HG03432 (cell line): ENCODE measurements around the gene IFIT3.
"Not testable (repeated sequence)": the region's sequence is repeated elsewhere in the genome, so short reads cannot be mapped to it uniquely, and the experiment has no call there.

ENCODE experiments used
- ATAC-seq: cut with Tn5 transposase; IDR thresholded peaks from one replicate; pipeline ENCODE4 v1.9.1; 2021; ENCODE audit warnings: mild to moderate bottlenecking, moderate library complexity; ENCODE audit not compliant: unreplicated experiment

IFIT3 gene

DNA sequence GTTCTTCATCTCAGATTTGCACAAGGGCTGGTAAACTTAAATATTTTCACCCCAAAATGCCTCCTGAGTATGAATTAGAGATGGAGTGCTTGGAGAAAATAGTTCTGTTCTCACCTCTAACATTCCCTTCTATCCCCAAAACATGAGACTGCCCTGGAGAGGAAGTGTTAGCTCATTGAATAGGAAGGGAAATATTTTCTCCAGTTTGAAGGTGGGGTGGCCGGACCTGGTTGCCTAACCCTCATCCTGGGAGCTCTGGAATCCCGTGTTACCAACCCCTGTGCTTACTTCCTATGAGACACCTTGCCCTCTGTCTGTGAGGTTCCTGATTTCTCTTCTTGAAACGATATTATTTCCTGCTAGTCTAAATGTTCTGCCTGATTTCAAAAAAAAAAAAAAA, 25.2 kb upstream of the IFIT3 start:
- ATAC-seq: no peak

- no peak for ATAC-seq
These were observed 24.6 kb upstream of the IFIT3 start for GRCh38 chr10:89303161-89303560.

- ATAC-seq: no peak
These were observed 23.8 kb upstream of the IFIT3 start for GRCh38 chr10:89304026-89304425.

DNA sequence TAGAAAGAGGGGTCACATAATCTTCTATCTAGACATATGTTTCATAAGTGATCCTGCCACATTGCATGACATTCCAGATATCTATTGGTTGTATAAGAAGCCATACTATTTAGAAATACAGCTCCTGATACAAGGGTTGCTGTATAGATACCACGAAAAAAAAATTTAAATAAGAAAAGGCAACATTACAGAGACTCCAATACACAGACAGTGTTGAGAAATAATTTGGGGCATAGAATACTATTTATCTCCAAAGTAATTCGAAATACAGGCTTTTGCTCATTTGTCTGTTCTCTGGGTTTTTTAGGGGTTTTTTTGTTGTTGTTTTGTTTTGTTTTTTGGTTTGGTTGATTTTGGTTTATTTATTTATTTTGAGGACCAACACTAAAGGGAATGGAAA, 23.4 kb upstream of the IFIT3 start:
- ATAC-seq: no peak

DNA sequence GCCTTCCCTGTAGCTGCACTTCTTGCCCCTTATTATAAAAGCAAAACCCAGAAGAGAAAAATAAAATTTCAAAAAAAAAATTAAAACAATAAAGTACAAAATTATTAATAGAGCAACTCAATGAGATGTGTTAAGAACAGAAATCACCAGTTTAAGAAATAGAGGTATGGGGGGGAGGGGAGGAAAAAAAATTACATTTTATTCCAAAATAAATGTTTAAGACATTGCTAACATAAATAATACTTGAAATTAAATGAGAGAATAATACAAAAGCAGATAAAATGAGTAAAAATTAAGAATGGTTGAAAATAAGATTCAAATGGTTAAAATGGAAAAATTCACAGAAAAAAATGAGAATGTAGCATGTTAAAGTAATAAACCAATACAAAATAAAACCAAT, 22.9 kb upstream of the IFIT3 start:
- ATAC-seq: no peak

GRCh38 chr10:89305766-89306433, 21.9 kb upstream of the IFIT3 start:
- no peak for ATAC-seq

DNA sequence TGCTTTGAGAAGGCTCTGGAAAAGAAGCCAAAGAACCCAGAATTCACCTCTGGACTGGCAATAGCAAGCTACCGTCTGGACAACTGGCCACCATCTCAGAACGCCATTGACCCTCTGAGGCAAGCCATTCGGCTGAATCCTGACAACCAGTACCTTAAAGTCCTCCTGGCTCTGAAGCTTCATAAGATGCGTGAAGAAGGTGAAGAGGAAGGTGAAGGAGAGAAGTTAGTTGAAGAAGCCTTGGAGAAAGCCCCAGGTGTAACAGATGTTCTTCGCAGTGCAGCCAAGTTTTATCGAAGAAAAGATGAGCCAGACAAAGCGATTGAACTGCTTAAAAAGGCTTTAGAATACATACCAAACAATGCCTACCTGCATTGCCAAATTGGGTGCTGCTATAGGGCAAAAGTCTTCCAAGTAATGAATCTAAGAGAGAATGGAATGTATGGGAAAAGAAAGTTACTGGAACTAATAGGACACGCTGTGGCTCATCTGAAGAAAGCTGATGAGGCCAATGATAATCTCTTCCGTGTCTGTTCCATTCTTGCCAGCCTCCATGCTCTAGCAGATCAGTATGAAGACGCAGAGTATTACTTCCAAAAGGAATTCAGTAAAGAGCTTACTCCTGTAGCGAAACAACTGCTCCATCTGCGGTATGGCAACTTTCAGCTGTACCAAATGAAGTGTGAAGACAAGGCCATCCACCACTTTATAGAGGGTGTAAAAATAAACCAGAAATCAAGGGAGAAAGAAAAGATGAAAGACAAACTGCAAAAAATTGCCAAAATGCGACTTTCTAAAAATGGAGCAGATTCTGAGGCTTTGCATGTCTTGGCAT, 21.1 kb upstream of the IFIT3 start:
- ATAC-seq: no peak

DNA sequence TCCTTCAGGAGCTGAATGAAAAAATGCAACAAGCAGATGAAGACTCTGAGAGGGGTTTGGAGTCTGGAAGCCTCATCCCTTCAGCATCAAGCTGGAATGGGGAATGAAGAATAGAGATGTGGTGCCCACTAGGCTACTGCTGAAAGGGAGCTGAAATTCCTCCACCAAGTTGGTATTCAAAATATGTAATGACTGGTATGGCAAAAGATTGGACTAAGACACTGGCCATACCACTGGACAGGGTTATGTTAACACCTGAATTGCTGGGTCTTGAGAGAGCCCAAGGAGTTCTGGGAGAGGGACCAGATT, 20.6 kb upstream of the IFIT3 start:
- ATAC-seq: no peak

GRCh38 chr10:89308266-89308665, 19.5 kb upstream of the IFIT3 start:
- no peak for ATAC-seq

GRCh38 chr10:89308736-89309135, 19.1 kb upstream of the IFIT3 start:
- ATAC-seq: no peak

DNA sequence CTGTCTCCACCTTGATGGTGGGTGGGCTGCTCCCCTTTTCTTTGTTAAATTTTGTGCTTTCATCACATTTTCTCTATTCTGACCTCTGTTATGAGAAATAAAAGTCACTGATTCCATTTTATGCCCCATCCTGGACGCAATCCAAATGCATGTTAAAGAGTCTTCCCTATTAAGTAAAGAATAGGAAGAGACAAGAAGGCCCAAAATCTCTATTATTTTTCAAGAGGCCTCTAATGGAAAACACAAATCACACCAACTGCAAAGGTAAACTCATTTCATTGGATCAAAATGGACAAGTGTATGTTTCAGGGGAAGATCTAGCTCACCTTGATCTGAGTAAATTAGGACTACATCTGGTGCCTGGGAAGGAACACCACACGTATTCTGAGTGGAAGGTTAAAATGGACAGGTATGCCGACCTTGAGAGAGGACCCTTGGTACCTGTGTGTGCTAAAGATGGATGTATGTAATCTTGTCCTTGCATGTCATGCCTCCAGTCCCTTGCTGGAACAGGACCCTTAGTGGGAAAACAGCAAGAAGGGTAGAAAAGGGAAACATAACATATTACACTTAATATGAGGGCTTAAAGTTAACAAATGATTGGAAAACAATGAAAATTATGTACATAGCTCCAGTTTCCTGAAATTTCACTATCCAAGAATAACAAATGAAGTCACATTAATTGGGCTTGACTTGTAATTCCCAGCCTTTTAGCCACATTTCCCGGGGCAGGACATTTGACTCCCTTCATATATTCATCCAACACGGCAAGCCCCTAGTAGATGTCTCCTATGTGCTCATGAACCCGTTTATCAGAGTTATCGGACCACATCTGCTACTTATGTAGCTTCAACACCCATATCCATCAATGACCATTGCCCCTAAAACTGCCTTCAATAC, 18.4 kb upstream of the IFIT3 start:
- no peak for ATAC-seq

DNA sequence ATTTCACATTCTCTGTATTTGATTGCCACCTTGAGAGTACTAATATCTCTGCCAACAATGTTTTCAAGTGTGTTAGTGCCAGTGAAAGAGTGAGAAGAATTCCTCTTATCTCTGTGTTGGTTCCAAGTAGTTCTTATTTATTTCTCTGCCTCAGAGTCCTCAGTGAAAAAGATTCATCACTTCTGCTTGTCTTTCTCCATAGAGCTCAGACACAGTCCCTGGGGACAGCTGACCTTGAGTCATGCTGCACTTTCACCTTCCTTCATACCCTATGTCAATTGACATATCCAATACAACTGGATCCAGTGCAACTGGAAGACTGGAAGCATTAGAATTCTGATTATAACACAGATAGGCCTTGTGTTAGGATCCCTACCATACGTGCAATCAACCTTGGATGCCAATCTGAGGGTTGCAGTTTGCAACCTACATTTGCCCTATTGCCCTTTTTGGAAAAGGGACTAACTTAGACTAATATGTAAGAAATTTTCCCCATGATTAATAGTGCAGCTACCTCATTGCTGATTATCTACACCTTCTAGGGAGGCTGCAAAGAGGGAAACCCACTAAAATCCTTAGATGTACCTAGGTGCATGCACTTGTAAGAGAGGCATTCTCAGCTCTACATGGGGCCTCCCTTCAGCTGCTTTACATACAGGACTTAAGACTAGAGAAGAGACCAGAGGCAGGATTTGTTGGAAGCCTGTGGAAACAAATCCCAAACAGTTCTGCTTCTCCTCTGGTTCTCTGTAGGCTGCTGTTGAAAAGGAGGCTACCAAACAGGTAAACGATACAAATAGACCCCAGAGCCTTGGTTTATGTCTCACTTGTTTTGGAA, 17.5 kb upstream of the IFIT3 start:
- no peak for ATAC-seq

- no peak for ATAC-seq
These were observed 14.8 kb upstream of the IFIT3 start for GRCh38 chr10:89312973-89313372.

DNA sequence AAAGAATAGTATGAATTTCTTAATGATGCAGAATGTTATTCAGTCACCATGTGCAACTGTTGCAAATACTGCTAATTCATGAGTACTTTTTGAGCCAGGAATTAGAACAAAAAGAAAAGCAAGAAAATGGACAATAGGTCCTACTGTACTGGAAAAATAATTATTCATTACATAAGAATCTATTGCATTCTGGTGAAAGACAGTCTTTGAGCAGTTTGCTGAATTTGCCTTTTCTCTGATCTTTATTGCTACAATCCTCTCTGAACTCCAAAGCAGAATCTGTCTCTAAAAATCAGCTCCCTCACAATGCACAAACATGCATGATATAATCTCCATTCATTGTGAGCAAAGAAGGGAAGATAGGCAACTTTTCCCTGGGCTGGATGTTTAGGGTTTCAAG, 13.1 kb upstream of the IFIT3 start:
- ATAC-seq: no peak

- ATAC-seq: not testable (repeated sequence)
These were observed 9.8 kb upstream of the IFIT3 start for GRCh38 chr10:89318047-89318446.

- ATAC-seq: not testable (repeated sequence)
These were observed 2.7 kb upstream of the IFIT3 start for GRCh38 chr10:89325081-89325480.

GRCh38 chr10:89325856-89326255, 1.9 kb upstream of the IFIT3 start:
- not testable (repeated sequence) for ATAC-seq

DNA sequence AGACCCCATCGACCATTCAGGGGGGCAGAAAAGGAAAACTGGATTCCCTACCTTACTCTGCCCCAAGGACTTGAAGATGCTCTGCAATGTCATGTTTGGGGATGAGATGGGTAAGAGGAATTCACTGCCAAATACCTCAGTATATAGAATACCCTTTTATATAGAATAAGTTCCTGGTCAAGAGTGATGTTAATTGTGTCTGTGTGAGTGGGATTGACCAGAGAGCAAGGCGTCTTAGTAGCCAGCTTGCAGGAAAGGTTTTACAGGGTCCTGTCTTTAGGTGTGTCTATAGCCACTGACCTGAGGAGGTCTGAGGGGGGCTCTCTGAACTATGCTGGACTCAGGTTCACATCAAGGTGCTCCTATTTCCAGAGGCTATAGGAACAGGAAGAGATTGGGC, 1.4 kb downstream of the IFIT3 start:
- ATAC-seq: no peak

DNA sequence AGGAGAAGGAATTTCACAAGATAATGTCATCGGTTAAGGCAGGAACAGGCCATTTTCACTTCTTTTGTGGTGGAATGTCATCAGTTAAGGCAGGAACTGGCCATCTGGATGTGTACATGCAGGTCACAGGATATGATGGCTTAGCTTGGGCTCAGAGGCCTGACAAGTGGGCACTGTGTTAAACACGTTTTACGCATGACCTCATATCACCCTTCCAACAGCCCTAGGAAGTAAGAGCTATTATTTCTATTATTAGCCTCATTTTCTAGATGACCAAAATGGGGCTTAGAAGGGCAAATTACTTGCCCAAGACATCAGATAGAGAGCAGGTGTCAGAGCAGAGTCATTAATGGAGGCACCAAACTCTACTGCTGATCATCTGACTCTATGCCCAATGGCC, 2.2 kb downstream of the IFIT3 start:
- not testable (repeated sequence) for ATAC-seq

DNA sequence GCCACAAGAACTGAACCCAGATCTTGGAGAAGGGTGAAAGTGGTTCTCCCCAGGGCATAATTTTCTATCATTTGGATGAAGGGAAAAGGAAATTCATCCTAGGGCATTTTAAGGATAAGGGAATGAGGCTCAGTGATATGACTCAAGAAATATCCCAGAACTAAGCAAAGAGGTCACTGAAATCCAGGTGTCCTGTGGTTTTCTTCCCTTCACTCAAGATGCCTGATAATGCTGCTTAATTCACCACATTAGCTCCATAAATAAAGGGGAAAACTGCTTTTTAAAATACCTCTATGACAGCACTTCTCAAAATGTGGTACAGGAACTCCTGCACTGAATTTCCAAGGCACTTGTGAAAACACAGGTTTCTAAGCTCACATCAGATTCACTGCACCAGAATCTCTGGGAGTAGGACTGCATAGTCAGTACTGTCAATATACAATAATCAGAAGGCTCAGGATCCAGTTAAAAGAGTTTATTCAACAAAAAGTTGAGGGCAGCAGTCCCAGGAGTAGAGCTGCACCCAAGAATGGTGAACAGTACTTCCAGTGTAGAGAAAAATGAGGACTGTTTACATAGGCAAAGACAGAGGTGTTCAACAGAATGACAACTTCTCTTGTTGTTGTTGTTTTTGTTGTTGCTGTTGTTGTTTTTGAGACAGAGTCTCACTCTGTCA, 2.9 kb downstream of the IFIT3 start:
- ATAC-seq: no peak
